GM18907 (cell line): Measurements from ENCODE around the gene ANKRD24.
"Not testable (repeated sequence)": the region's sequence is repeated elsewhere in the genome, so short reads cannot be mapped to it uniquely, and the experiment has no call there.

ENCODE experiments used
- ATAC-seq: cut with Tn5 transposase; IDR thresholded peaks from one replicate; pipeline ENCODE4 v1.9.1; 2021; ENCODE audit warnings: mild to moderate bottlenecking, moderate library complexity; ENCODE audit not compliant: unreplicated experiment

Gene ANKRD24

GRCh38 chr19:4197625-4198466 is 15.4 kb downstream of the ANKRD24 start:
- no peak for ATAC-seq

GRCh38 chr19:4198467-4199126 is 16.1 kb downstream of the ANKRD24 start:
- ATAC-seq = no peak

- no peak for ATAC-seq
Measured at GRCh38 chr19:4199699-4200293, 17.3 kb downstream of the ANKRD24 start.

GRCh38 chr19:4200940-4201542 is 18.6 kb downstream of the ANKRD24 start:
- no peak for ATAC-seq

- no peak for ATAC-seq
Measured at GRCh38 chr19:4201798-4202197, 19.3 kb downstream of the ANKRD24 start.

GRCh38 chr19:4206818-4207484 is 24.5 kb downstream of the ANKRD24 start:
- ATAC-seq = no peak

GRCh38 chr19:4208385-4209094 is 26.1 kb downstream of the ANKRD24 start:
- no peak for ATAC-seq

- ATAC-seq = no peak
Measured at GRCh38 chr19:4210166-4210731, 27.8 kb downstream of the ANKRD24 start.

- no peak for ATAC-seq
Measured at GRCh38 chr19:4213116-4213515, 30.6 kb downstream of the ANKRD24 start.

- no peak for ATAC-seq
Measured at GRCh38 chr19:4215807-4216206, 33.3 kb downstream of the ANKRD24 start.

GRCh38 chr19:4216846-4217245 is 34.4 kb downstream of the ANKRD24 start:
- no peak for ATAC-seq

- ATAC-seq = no peak
Measured at GRCh38 chr19:4217429-4218264, 35.2 kb downstream of the ANKRD24 start.

GRCh38 chr19:4218523-4218922 is 36.0 kb downstream of the ANKRD24 start:
- not testable (repeated sequence) for ATAC-seq

GRCh38 chr19:4220188-4220587 is 37.7 kb downstream of the ANKRD24 start:
- ATAC-seq = no peak

- no peak for ATAC-seq
Measured at GRCh38 chr19:4224470-4224869, 42.0 kb downstream of the ANKRD24 start.

GRCh38 chr19:4225885-4226284 is 43.4 kb downstream of the ANKRD24 start:
- ATAC-seq = no peak

- ATAC-seq = no peak
Measured at GRCh38 chr19:4227771-4228170, 45.3 kb downstream of the ANKRD24 start.

- ATAC-seq = no peak
Measured at GRCh38 chr19:4228765-4229178, 46.3 kb downstream of the ANKRD24 start.
